Neutrophil (primary cell): ENCODE results near the gene SLX9.

Source experiments
- H3K27ac ChIP-seq: fragments of 200-600 bp; sonication (generic); 2 replicates; pipeline ENCODE4 v1.5.1; 2016; ENCODE audit warnings: mild to moderate bottlenecking, moderate library complexity
- H3K27me3 ChIP-seq: fragments of 200-600 bp; sonication (generic); 2 replicates; pipeline ENCODE4 v1.6.0; 2016; ENCODE audit warnings: mild to moderate bottlenecking
- H3K36me3 ChIP-seq: fragments of 200-600 bp; sonication (generic); 2 replicates; pipeline ENCODE4 v1.5.1; 2017
- H3K4me1 ChIP-seq, 2 experiments: fragments of 200-600 bp in 1 of 2; sonication (generic) in 1 of 2; 1 replicate in 1 of 2; 2 replicates in 1 of 2; pipeline versions ENCODE4 v1.5.1 to v1.6.1; 2013 to 2016; ENCODE audit warnings: low read depth in 1 of 2, low read length in 1 of 2, mild to moderate bottlenecking in 1 of 2, moderate library complexity in 1 of 2; ENCODE audit not compliant: control insufficient read depth in 1 of 2, insufficient read depth in 1 of 2
- H3K4me3 ChIP-seq, 2 experiments: fragments of 200-600 bp in 1 of 2; sonication (generic) in 1 of 2; 1 replicate in 1 of 2; 2 replicates in 1 of 2; pipeline ENCODE4 v1.5.1; 2013 to 2016; ENCODE audit warnings: low read depth in 1 of 2, low read length in 1 of 2, mild to moderate bottlenecking in 1 of 2, moderate library complexity in 1 of 2
- H3K9me3 ChIP-seq: fragments of 200-600 bp; sonication (generic); 2 replicates; pipeline ENCODE4 v1.5.1; 2016
- TF ChIP-seq, protein P1 (sequence below): fragments of 200-600 bp; sonication (generic); IDR thresholded peaks from 2 replicates; pipeline ENCODE4 v1.5.1; 2016; ENCODE audit warnings: antibody characterized with exemption

SLX9 gene

DNA sequence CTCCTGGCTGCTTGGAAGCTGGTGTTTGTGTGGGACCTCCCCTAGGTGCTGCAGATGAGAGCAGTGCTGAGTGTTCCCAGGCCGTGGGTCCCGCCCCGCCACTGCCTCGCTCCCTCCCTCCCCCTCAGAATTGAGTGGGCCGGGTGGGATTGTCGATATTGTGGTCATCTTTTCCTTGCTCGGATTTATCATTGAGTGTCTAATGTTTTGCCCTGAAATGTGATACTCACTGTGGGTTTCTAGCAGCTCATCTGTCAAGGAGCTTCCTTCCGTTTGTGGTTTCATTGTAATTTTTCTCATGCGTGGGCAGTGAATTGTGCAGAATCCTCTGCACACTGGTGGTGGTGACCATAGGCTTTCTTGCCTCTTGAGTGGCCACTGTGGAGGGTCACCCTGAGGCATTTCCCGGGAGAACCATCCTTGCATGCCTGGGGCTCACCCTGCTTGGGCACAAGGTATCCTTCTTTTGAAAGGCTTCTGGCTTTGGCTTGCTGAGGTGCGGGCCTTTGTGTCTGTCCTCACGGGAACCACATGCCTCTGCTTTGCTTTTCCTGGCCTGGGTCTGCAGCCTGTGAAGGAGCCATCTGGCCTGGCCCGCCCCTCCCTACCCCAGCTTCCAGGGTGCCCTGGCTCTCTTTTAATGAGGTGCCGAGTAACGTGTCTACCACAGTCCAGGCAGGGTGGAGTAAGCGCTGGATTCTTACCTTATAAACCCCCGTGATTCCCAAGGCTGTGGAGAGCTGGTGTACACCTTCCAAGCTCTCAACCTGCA, 25.6 kb downstream of the SLX9 start:
- peaks cover 63% of the 10 kb centered on the region in 2 experiments for H3K4me1 ChIP-seq
- no peaks in the 10 kb centered on the region for H3K27me3 ChIP-seq
- peak overlapping the region; percentile 99 for H3K27ac ChIP-seq
- H3K9me3 ChIP-seq = no peaks in the 10 kb centered on the region
- TF ChIP-seq, protein P1, sequence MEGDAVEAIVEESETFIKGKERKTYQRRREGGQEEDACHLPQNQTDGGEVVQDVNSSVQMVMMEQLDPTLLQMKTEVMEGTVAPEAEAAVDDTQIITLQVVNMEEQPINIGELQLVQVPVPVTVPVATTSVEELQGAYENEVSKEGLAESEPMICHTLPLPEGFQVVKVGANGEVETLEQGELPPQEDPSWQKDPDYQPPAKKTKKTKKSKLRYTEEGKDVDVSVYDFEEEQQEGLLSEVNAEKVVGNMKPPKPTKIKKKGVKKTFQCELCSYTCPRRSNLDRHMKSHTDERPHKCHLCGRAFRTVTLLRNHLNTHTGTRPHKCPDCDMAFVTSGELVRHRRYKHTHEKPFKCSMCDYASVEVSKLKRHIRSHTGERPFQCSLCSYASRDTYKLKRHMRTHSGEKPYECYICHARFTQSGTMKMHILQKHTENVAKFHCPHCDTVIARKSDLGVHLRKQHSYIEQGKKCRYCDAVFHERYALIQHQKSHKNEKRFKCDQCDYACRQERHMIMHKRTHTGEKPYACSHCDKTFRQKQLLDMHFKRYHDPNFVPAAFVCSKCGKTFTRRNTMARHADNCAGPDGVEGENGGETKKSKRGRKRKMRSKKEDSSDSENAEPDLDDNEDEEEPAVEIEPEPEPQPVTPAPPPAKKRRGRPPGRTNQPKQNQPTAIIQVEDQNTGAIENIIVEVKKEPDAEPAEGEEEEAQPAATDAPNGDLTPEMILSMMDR = no peak
- peak overlapping the region in 1 of 2 experiments; percentile 15 for H3K4me3 ChIP-seq
- peaks cover 1% of the 10 kb centered on the region for H3K36me3 ChIP-seq

DNA sequence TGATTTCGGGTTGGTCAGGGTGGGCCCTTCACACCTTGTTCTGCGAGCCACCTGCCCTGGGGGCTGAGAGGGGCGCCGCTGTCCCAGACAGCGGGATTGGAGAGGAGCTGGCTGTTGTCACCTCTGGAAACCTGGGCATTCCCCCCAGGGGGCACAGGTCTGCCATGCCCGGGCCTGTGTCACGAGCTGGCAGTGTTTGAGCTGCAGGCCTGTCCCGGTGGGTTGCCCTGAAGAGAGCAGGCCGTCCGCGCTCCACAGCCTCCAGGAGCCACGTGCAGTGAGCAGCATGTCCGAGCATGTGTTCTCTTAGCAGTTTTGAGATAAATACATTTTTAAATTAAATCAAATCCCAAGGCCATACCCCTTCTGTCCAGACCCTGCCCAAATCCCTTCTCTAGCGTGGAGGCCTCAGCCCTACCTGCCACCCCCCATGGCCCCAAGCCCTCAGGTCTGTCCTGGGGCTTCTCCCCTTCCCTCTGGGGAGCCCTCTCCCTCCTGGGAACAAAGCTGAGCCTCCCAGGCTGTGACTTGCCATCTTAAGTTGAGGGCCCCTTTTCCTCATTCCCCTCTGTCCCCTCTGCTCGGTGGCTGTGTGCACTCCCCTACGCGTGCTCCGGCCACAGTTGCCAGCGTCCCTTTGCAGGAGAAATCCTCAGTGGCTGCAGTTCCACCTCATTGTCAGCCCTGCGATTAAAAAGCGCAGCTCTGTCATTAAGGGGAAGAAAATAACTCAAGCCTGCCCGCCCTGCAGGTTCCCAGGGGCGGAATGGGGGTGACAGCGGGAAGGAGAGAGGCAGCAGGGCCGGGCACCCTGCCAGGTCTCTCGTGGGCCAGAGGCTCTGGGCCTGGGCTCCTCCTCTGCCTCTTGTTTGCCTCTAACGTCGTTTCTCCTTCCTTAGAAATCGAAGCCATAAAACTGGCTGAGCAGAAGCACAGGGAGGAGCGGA, 26.6 kb downstream of the SLX9 start:
- TF ChIP-seq, protein P1 = peak; percentile 15
- Histone ChIP-seq H3K27me3 (no peaks in the 10 kb centered on the region), H3K9me3 (no peaks in the 10 kb centered on the region), H3K4me1 (peaks cover 68 to 70% of the 10 kb centered on the region in 2 experiments), H3K36me3 (no peaks in the 10 kb centered on the region), H3K4me3 (peak overlapping the region; percentile 7 to 43), H3K27ac (peak overlapping the region; percentile 99)

DNA sequence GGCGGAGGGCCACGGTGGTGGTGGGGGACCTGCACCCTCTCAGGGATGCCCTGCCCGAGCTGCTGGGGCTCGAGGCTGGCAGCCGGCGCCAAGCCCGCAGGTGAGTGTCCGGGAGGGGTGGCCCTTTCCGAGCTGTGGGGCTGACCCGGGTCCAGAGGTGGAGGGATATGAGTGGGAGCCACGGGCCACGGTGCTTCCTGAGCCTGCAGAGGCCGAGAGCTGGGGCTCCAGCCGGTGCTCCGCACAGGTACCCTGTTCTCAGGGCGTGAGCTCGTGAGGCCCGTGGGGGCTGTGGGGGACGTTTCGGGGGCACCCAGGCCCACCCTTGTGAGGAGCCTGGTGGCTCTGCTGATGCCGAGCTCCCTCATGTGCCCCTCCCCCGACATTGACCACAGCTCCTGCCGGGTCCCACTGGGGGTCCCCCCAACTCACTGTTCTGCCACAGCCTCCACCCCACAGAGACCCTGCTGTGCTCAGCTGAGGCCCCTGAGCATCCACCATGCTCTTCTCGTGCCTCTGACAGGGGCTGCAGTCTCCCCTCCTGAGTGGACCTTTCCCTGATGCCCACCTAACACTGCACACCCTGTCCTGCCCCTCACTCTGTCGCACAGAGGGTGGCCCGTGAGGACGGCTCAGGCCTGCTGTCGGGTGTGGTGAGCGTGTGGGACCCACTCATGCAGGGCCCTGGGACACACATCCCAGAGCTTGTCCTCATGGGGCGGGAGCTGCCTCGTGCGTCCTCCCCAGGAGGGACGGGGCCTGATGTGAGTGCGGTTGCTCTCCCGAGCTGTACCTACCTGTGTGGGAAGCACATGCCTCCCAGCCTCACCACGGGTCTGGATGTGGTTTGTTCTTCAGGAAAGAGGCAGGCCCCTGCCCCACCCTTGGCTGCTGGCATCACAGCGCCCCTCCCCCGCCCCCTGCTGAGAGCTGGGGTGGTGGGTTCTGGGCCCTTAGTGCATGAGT, 27.5 kb downstream of the SLX9 start:
- Histone ChIP-seq H3K4me1 (peaks cover 68 to 71% of the 10 kb centered on the region in 2 experiments), H3K4me3 (peak overlapping the region; percentile 26 to 43), H3K9me3 (no peaks in the 10 kb centered on the region), H3K27me3 (no peaks in the 10 kb centered on the region), H3K27ac (peak overlapping the region; percentile 99), H3K36me3 (no peaks in the 10 kb centered on the region)
- TF ChIP-seq, protein P1 = peak; percentile 29

DNA sequence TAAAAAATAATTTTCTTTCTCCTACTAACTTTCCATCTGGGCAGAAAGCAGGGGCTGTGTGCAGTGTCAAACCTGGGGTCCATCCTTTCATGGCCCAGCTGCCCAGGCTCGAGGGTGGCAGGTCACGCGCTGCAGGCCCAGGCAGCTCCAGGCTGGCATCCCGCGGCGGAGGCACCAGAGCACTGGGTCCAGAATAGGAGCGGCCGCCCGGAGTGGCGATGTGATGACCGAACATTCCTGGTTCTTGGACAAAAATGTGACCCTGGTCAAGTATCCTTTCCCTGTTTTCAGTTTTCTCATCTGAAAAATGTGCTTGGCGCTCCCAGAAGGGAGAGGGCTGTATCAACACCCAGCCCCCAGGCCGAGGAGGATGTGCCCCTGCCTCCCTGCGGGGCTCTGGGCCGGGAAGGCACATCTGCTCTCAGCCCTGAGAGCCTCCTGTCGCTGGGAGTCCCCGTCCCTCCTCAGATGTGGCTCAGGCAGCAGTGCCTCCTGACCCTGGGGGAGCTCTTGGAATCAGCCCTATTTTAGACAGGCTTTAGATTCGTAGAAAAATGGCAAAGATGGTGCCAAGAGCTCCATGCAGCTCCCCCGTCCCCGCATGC, 29.3 kb downstream of the SLX9 start:
- Histone ChIP-seq H3K27me3 (no peaks in the 10 kb centered on the region), H3K9me3 (no peaks in the 10 kb centered on the region), H3K36me3 (no peaks in the 10 kb centered on the region), H3K4me1 (peaks cover 68 to 75% of the 10 kb centered on the region in 2 experiments), H3K4me3 (peak overlapping the region; percentile 36 to 49), H3K27ac (peak overlapping the region; percentile 99)
- TF ChIP-seq, protein P1 = no peak
